ENCODE data around the gene GRID1. TPM values are rescaled to one million over a fixed set of nuclear protein-coding genes. Genes with fewer than 3 reads are reported as not detected.

The GRID1 gene
- 0.60 to 2.2 TPM (median 0.62 TPM) in 3 replicates for total RNA-seq
- long read RNA-seq: 0 reads

GRCh38 chr10:86366033-86366901 is at the start of gene GRID1:
Gene GRID1, minus strand, starts transcription at chr10:86366795.
- Mint-ChIP-seq H3K27ac (ENCODE audit: unreplicated experiment) (no peak within 1 kb of the TSS), H3K36me3 (ENCODE audit: low read depth) (peaks cover 2% of the 10 kb centered on the region), H3K9me3 (ENCODE audit: low read depth) (no peaks in the 10 kb centered on the region), H3K4me3 (ENCODE audit: unreplicated experiment) (peak within 1 kb of the TSS; percentile 70), H3K27me3 (ENCODE audit: low read depth) (peaks cover 57% of the 10 kb centered on the region), H3K4me1 (ENCODE audit: low read depth) (peaks cover 23% of the 10 kb centered on the region)
- DNase-seq (ENCODE audit: low spot score): peak; percentile 69
- peak; percentile 31 for TF ChIP-seq CTCF (IDR thresholded peaks at IDR 0.05)

GRCh38 chr10:86415583-86415982 is 49.0 kb upstream of the GRID1 start:
- H3K36me3 Mint-ChIP-seq (ENCODE audit: low read depth): peaks cover 2% of the 10 kb centered on the region
- no peaks in the 10 kb centered on the region for H3K27me3 Mint-ChIP-seq (ENCODE audit: low read depth)
- no peak for DNase-seq (ENCODE audit: low spot score)
- TF ChIP-seq CTCF (IDR thresholded peaks at IDR 0.05): no peak
- H3K9me3 Mint-ChIP-seq (ENCODE audit: low read depth): peaks cover 6% of the 10 kb centered on the region
- H3K27ac Mint-ChIP-seq (ENCODE audit: unreplicated experiment): peak overlapping the region; percentile 7
- H3K4me1 Mint-ChIP-seq (ENCODE audit: low read depth): peaks cover 43% of the 10 kb centered on the region
- H3K4me3 Mint-ChIP-seq (ENCODE audit: unreplicated experiment): no peak overlapping the region

GRCh38 chr10:86415116-86415515 is 48.5 kb upstream of the GRID1 start:
- DNase-seq (ENCODE audit: low spot score): no peak
- Mint-ChIP-seq H3K36me3 (ENCODE audit: low read depth) (peaks cover 2% of the 10 kb centered on the region), H3K27me3 (ENCODE audit: low read depth) (no peaks in the 10 kb centered on the region), H3K4me3 (ENCODE audit: unreplicated experiment) (no peak overlapping the region), H3K27ac (ENCODE audit: unreplicated experiment) (peak overlapping the region; percentile 7), H3K9me3 (ENCODE audit: low read depth) (peaks cover 7% of the 10 kb centered on the region), H3K4me1 (ENCODE audit: low read depth) (peaks cover 46% of the 10 kb centered on the region)
- no peak for TF ChIP-seq CTCF (IDR thresholded peaks at IDR 0.05)

DNA sequence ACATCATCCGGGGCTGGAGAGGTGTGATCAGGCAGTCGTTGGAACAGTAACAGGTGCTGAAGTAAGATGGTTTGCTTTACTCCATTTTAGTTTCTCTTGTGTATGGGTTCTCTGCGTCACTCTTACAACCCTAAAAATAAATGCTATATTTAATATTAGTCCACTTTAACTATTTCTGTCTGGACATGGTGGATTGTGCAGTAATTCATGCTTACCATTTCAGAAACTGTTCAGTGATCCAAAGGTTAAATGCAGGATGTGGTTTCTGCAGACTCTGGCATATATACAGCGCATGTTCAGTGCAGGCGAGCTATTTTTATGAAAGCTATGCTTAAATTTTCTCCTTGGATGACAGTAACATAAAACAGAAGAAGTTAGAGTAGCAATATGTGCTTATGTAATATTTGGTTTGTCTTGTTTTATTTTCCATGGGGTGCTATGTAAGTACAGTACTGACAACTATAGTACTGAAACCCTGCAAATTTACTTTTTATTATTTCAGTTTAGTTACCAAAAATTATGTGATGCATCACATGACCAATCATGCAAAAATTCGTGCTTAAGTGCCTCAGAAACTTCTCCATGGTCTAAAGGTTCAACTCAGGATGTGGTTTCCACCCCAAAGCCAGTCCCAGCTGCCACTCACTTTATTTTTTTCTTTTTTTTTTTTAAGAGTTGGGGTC is 46.6 kb upstream of the GRID1 start:
- no peak for TF ChIP-seq CTCF (IDR thresholded peaks at IDR 0.05)
- Mint-ChIP-seq H3K4me1 (ENCODE audit: low read depth) (peaks cover 48% of the 10 kb centered on the region), H3K9me3 (ENCODE audit: low read depth) (peaks cover 7% of the 10 kb centered on the region), H3K27ac (ENCODE audit: unreplicated experiment) (no peak overlapping the region), H3K27me3 (ENCODE audit: low read depth) (no peaks in the 10 kb centered on the region), H3K36me3 (ENCODE audit: low read depth) (peaks cover 2% of the 10 kb centered on the region), H3K4me3 (ENCODE audit: unreplicated experiment) (no peak overlapping the region)
- no peak for DNase-seq (ENCODE audit: low spot score)

DNA sequence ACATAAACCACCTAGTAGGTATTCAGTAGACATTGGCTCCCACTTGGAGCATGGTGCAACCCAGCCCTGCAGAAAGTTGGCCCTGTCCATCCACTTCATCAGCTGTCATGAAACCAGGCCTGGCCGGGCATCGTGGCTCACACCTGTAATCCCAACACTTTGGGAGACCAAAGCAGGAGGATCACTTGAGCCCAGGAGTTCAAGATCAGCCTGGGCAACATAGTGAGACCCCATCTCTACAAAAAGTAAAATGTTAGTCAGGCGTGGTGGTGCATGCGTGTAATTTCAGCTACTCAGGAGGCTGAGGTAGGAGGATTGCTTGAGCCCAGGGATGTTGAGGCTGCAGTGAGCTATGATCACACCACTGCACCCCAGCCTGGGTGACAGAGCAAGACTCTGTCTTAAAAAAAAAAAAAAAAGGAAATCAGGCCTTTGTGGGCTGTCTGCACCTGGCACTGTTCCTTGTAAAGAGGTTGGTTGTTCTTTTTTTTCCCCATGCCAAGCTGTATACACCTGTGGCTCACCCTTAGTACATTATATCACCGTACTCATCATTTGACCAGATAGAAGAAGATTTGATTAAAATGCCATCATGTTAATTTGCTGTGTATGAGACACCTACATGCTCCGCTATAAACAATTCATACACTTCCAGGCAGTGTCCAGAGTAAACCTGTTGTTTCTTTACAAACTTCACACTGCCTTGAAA is 45.4 kb upstream of the GRID1 start:
- Mint-ChIP-seq H3K27ac (ENCODE audit: unreplicated experiment) (peak overlapping the region; percentile 88), H3K36me3 (ENCODE audit: low read depth) (peaks cover 2% of the 10 kb centered on the region), H3K27me3 (ENCODE audit: low read depth) (no peaks in the 10 kb centered on the region), H3K4me3 (ENCODE audit: unreplicated experiment) (no peak overlapping the region), H3K9me3 (ENCODE audit: low read depth) (peaks cover 7% of the 10 kb centered on the region), H3K4me1 (ENCODE audit: low read depth) (peaks cover 48% of the 10 kb centered on the region)
- no peak for TF ChIP-seq CTCF (IDR thresholded peaks at IDR 0.05)
- DNase-seq (ENCODE audit: low spot score): no peak
